DMS 273 treated with DMSO at 0.1 percent for 48 hours (cell line): ENCODE results near the gene RAB6B.
A peak's percentile ranks its signal among the peaks of the same experiment; 100 is the strongest.

Experiments used
- DNase-seq: peaks from one replicate; lab custom pipeline; 2025; lab: John Stamatoyannopoulos, UW

The RAB6B gene

GRCh38 chr3:133930341-133930933, 34.8 kb upstream of the RAB6B start:
- peak; percentile 47 for DNase-seq

- DNase-seq: no peak
These were observed 33.4 kb upstream of the RAB6B start for GRCh38 chr3:133928903-133929607.

GRCh38 chr3:133928136-133928893, 32.6 kb upstream of the RAB6B start:
- DNase-seq: no peak

- no peak for DNase-seq
These were observed 31.9 kb upstream of the RAB6B start for GRCh38 chr3:133927540-133928066.

GRCh38 chr3:133926736-133927539, 31.3 kb upstream of the RAB6B start:
- DNase-seq: no peak

GRCh38 chr3:133925960-133926735, 30.5 kb upstream of the RAB6B start:
- DNase-seq: no peak

- no peak for DNase-seq
These were observed 28.4 kb upstream of the RAB6B start for GRCh38 chr3:133924041-133924440.

GRCh38 chr3:133921592-133921991, 25.9 kb upstream of the RAB6B start:
- no peak for DNase-seq

GRCh38 chr3:133917144-133917543, 21.5 kb upstream of the RAB6B start:
- DNase-seq: no peak

- DNase-seq: no peak
These were observed 20.3 kb upstream of the RAB6B start for GRCh38 chr3:133915685-133916658.

GRCh38 chr3:133914839-133915600, 19.3 kb upstream of the RAB6B start:
- no peak for DNase-seq

- DNase-seq: no peak
These were observed 14.7 kb upstream of the RAB6B start for GRCh38 chr3:133910422-133910821.

GRCh38 chr3:133905376-133905775, 9.7 kb upstream of the RAB6B start:
- no peak for DNase-seq

- no peak for DNase-seq
These were observed 6.2 kb upstream of the RAB6B start for GRCh38 chr3:133901847-133902246.

- no peak for DNase-seq
These were observed 5.4 kb upstream of the RAB6B start for GRCh38 chr3:133901083-133901482.

- no peak for DNase-seq
These were observed 3.6 kb upstream of the RAB6B start for GRCh38 chr3:133899311-133899710.

- no peak for DNase-seq
These were observed 1.9 kb upstream of the RAB6B start for GRCh38 chr3:133897547-133897946.

- DNase-seq: no peak
These were observed 500 bp upstream of the RAB6B start for GRCh38 chr3:133896002-133896761.
